ENCODE measurements around the gene ZNF428.

GRCh38 chr19:43623889-43624670 is 4.7 kb upstream of the ZNF428 start:
- TF ChIP-seq CTCF (IDR thresholded peaks at IDR 0.05; ENCODE audit: insufficient read depth, low read depth, low read length) = no peak
- no peak for TF ChIP-seq EZH2 (IDR thresholded peaks at IDR 0.05; ENCODE audit: insufficient read depth, low read length)

All from astrocyte (in vitro differentiated cells and primary cell).